Measurements from ENCODE around the gene TTPAL. TPM values are rescaled to one million over a fixed set of nuclear protein-coding genes. Genes with fewer than 3 reads are reported as not detected.

The TTPAL gene
- total RNA-seq, 1 experiment from 2014 or later, result 28.5 TPM

DNA sequence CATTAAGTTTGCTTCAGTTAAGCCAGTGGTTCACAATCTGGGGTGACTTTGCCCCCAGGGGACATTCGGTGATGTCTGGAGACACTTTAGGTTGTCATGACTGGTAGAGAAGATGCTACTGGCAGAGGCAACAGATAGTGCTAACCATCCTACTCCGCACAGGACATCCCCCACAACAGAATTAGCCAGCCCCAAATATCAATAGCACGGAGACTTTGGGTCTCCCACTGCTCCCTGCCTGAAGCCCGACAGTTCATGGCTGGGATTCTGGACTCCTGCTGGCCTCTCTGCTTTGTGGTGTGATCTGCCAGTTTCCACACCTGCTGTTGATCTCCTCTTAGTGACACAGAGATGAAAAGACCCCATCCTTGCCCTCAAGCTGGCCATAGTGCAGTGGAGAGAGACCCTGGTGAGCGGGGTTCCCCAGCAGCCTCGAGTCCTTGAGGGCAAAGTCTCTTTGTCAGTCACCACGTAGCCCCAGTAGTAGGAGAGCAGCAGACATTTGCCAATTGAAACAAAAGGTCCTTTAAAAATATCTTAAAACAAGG, 24.7 kb upstream of the TTPAL start:
- CTCF ChIA-PET, result no interaction called here
- no TSS peak for BruUV-seq (replicated peaks)
- POLR2A ChIA-PET (ENCODE audit: unreplicated experiment), result no interaction called here

DNA sequence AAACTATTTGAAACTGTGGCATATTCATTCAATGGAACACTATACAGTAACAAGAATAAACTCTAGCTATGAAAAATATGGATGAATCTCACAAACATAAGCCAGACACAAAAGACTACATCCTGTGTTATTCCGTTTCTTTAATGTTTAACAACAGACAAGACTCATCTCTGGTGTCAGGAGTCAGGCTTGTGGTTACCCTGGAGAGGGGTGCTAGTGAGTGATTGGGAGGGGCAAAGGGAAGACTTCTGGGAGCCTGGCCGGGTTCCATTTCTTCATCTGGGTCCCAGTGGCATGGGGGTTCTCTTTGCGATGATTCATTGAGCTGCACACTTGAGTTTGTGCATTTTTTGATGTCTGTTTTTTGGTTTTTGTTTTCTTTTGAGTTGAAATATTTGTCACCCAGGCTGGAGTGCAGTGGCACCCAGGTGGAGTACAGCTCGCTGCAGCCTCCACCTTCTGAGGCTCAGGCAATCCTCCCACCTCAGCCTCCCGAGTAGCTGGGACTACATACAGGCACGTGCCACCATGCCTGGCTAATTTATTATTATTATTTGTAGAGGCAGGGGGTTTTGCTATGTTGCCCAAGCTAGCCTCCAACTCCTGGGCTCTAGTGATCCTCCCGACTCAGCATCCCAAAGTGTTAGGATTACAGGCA, 21.2 kb upstream of the TTPAL start:
- Histone ChIP-seq H3K27me3 (ENCODE audit: insufficient read depth, low read depth) (no peaks in the 10 kb centered on the region), H2AFZ (no peak overlapping the region), H3F3A (ENCODE audit: insufficient read depth, low read depth) (no peaks in the 10 kb centered on the region), H3K9me2 (ENCODE audit: insufficient read depth) (no peaks in the 10 kb centered on the region), H3K27ac (no peak overlapping the region), H4K20me1 (ENCODE audit: insufficient read depth) (no peaks in the 10 kb centered on the region), H3K79me2 (ENCODE audit: low read depth) (no peaks in the 10 kb centered on the region), H3K36me3 (ENCODE audit: low read depth) (no peaks in the 10 kb centered on the region), H3K4me3 (no peak overlapping the region), H3K4me1 (replicated peaks; ENCODE audit: insufficient read depth) (no peaks in the 10 kb centered on the region), H3K4me2 (no peak overlapping the region), H3K9me3 (ENCODE audit: insufficient read depth, low read depth) (no peaks in the 10 kb centered on the region)
- TF ChIP-seq EZH2 (IDR thresholded peaks at IDR 0.05; ENCODE audit: low read depth) (no peak), CTCF (conservative IDR thresholded peaks at IDR 0.05) (no peak)
- no TSS peak for BruUV-seq (replicated peaks)
- POLR2A ChIA-PET (ENCODE audit: unreplicated experiment), result no interaction called here
- intact Hi-C loops (cut with micrococcal nuclease; ENCODE audit: unreplicated experiment), result no loop called here
- CTCF ChIA-PET, result no interaction called here
- no peak for DNase-seq

More for the DNA sequence above, 24.7 kb upstream of the TTPAL start:
- intact Hi-C loops (cut with micrococcal nuclease; ENCODE audit: unreplicated experiment), result no loop called here
- Histone ChIP-seq H3K4me3 (no peak overlapping the region), H3K27ac (no peak overlapping the region), H3K9me3 (ENCODE audit: insufficient read depth, low read depth) (no peaks in the 10 kb centered on the region), H3F3A (ENCODE audit: insufficient read depth, low read depth) (no peaks in the 10 kb centered on the region), H2AFZ (no peak overlapping the region), H3K4me1 (replicated peaks; ENCODE audit: insufficient read depth) (no peaks in the 10 kb centered on the region), H3K27me3 (ENCODE audit: insufficient read depth, low read depth) (no peaks in the 10 kb centered on the region), H4K20me1 (ENCODE audit: insufficient read depth) (no peaks in the 10 kb centered on the region), H3K79me2 (ENCODE audit: low read depth) (no peaks in the 10 kb centered on the region), H3K4me2 (no peak overlapping the region), H3K36me3 (ENCODE audit: low read depth) (no peaks in the 10 kb centered on the region), H3K9me2 (ENCODE audit: insufficient read depth) (no peaks in the 10 kb centered on the region)
- TF ChIP-seq CTCF (conservative IDR thresholded peaks at IDR 0.05) (no peak), EZH2 (IDR thresholded peaks at IDR 0.05; ENCODE audit: low read depth) (no peak)
- DNase-seq, result no peak

GRCh38 chr20:44455126-44455525, 20.5 kb upstream of the TTPAL start:
- Histone ChIP-seq H3K9me2 (ENCODE audit: insufficient read depth) (no peaks in the 10 kb centered on the region), H3F3A (ENCODE audit: insufficient read depth, low read depth) (no peaks in the 10 kb centered on the region), H3K4me1 (replicated peaks; ENCODE audit: insufficient read depth) (no peaks in the 10 kb centered on the region), H3K4me2 (no peak overlapping the region), H3K4me3 (no peak overlapping the region), H3K36me3 (ENCODE audit: low read depth) (no peaks in the 10 kb centered on the region), H3K9me3 (ENCODE audit: insufficient read depth, low read depth) (no peaks in the 10 kb centered on the region), H2AFZ (no peak overlapping the region), H4K20me1 (ENCODE audit: insufficient read depth) (no peaks in the 10 kb centered on the region), H3K27me3 (ENCODE audit: insufficient read depth, low read depth) (no peaks in the 10 kb centered on the region), H3K79me2 (ENCODE audit: low read depth) (no peaks in the 10 kb centered on the region), H3K27ac (no peak overlapping the region)
- ChIA-PET CTCF (no interaction called here), POLR2A (ENCODE audit: unreplicated experiment) (interaction anchor here (0.6 kb wide), 1 partner anchor 275 kb away, joined by 3 read pairs; no protein-coding TSS in a partner anchor)
- no TSS peak for BruUV-seq (replicated peaks)
- intact Hi-C loops (cut with micrococcal nuclease; ENCODE audit: unreplicated experiment), result no loop called here
- TF ChIP-seq CTCF (conservative IDR thresholded peaks at IDR 0.05), result no peak
- TF ChIP-seq EZH2 (IDR thresholded peaks at IDR 0.05; ENCODE audit: low read depth), result no peak
- DNase-seq, result no peak

Data from PC-9 (cell line).